GM19455 (cell line): ENCODE data around the gene RPLP2.

ENCODE experiments used
- ATAC-seq: cut with Tn5 transposase; IDR thresholded peaks from one replicate; pipeline ENCODE4 v1.9.1; 2021; ENCODE audit not compliant: unreplicated experiment

RPLP2 gene

DNA sequence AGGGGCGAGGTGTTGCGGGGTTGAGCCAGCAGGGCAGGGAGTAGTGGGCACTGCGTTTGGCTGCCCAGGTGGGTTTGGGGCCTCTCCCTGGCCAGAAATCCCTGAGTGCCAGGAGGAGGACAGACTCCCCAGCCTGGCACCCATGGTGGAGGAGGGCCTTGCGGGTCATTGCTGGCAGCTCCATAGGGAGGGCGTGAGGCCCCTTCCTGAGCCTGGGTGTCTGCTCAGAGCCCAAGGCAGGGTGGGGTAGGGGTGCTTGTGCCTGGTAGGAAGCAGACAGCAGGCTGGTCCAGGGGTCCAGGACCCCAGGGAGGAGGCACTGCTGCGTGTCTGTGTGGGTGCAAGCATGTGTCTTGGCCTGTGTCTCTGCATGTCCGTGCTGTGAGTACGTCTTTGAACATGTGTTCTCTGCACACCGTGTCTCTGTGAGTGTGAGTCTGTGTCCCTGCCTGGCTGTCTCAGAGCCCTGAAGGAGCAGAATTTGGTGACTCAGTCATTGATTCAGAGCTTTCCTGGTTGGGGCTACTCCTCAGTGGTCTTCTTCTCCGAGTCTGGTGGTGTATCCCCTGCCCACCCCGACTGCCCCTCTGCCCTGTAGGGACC lies 36.8 kb downstream of the RPLP2 start:
- ATAC-seq = no peak

DNA sequence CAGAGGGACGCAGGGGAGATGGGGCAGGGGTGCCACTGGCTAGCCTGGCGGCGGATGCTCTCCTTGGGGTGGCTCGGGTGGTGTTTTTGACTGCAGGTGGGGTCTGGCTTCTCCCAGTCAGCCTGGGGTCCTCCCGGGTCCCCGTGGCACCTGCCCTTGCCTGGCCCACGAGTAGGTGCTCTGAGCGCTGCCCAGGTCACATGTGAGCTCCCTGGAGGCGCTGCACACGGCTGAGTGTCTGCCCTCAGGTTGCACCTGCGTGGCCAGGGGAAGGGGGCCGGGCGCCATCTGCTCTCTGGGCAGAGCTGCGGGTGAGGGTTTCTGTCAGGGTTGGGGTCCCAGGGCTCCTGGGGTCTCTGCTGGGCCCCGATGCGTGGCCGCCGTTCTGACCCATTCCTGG lies 38.1 kb downstream of the RPLP2 start:
- ATAC-seq = no peak

DNA sequence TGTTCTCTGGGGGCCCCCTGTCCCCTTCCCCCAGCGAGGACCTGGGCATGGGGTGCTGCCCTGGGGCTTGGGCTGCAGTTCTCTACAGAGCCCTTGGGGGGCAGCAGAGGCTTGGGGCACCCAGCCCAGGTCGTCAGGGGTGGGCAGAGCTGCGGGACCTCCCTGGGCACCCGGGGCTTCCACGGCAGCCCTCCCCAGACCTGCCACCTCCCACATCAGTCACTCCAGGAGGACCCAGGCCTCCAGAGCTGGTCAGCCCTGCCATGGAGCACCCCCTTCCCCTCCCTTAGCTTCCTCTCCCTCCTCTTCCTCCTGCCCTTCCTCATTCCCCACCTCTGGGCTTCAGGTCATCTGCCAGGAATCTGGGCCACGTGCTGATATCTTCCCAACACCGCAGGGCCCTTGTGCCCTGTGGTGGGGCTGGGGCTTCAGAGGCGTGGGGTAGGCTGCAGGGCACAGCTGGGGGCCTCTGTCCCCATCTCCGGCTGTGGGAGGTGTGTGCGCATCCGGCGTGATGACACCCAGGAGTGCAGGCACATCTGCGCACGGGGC lies 38.7 kb downstream of the RPLP2 start:
- no peak for ATAC-seq

DNA sequence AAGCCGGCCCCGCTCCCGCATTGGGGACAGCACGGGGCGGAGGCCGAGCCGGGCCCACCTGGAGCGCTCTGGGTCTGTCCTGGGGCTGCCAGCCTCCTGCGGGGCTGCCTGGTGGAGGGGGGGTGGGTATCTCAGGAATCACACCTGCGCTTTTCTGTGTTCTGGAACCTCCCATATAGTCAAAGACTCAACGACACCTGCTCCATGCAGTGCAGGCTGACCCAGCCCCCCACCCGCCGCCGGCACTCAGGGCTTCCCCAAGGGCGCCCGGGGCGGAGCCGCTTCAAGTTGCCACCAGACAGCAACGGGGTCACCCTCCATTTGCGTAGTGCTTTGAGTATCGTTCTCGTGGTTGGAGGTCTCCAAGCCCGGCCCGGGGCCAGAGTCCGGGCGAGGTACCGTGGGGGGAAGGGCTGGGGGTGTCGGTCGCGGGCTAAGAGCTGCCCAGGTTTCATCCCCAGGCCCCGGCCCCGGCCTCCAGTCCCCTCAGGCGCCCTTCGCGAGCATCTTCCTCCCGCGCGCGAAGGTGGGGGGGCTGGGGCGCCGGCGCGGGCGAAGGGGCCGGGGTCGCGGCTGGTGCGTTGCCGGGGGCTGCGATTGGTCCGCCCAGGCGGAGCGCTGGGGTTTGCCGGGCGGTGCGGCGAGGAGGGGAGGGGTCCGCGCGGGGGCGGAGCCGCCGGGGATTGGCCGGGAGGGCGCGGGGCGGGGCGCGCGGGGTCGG lies 39.5 kb downstream of the RPLP2 start:
- no peak for ATAC-seq

DNA sequence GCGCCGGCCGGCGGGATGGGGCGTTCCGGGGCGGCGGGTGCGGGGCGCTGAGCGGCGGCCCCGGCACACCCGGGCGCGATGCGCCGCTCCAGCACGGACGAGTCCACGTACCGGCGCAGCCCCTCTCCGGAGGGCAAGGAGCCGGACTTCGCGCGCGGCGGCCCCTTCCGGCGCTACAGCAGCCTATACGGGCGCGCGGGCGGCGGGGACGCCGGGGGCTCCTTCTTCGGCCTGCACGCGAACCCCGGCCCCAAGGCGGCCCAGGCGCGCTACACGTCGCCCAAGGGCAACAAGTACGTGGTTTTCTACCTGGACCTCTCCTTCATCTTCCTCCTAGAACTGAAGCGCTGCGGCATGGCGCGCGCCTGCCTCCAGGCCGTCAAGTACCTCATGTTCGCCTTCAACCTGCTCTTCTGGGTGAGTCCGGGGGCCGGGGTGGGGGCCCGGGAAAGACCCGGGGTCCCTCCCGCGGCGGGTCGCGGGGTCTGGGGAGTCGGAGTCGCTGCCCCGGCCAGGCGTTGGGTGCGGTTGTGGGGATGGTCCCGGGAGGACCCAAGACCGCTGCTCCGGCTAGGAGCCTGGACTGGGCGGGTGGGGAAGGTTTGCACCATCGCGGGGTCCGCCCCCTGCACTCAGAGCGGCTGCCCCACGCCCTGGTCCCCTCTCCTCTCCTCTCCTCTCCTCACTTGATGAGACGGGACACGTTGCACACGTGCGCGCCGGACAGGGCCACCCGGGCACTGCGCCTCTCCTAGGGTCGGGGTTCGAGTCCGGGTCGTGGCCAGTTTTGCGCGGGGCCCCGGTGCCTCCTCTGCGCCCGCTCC lies 40.4 kb downstream of the RPLP2 start:
- ATAC-seq = no peak

DNA sequence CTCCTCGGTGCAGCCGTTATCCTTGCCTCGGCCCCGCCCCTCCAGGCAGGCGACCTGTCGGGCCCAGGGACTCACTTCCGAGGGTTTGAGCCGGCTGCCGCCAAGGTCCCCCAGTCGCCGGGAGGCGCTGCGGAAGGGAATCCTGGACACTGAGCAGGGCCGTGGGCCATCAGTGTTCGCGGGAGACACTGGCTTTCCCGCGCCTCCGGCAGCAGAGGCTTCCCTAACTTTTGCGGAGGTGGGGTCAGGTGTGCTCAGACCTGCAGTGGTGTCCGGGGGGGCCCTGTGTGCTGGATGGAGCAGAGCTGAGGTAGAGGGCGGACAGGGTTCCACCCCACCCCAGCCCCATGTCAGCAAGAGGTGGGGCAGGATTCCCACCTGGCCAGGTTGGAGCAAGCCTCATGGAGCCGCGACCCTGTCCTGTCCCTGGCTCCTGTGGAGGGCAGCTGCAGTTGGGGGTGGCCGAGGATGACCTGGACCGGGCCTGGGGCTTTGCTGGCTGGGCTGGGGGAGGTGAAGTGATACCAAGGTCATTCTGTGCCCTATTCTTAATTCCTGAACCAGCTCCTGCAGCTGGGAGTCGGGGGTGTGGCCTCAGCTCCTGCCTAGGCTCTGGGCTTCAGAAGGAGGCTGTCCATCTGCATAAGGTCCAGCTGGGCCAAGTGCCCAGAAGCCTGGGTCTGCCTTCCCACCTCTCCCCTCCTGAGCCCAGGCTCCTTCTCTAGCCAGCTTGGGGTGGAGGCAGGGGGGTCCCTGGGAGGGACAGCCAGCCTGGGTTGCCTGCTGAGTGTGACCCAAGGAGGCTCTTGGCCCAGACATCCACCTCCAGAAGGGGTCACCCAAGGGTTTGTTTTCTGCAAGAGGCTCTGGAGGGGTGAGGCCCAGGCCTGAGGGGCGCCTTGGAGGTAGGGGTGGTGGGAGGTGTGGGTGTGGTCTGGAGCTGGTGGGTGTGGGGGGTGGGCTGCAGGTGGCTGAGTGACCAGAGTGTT lies 41.3 kb downstream of the RPLP2 start:
- ATAC-seq = no peak

DNA sequence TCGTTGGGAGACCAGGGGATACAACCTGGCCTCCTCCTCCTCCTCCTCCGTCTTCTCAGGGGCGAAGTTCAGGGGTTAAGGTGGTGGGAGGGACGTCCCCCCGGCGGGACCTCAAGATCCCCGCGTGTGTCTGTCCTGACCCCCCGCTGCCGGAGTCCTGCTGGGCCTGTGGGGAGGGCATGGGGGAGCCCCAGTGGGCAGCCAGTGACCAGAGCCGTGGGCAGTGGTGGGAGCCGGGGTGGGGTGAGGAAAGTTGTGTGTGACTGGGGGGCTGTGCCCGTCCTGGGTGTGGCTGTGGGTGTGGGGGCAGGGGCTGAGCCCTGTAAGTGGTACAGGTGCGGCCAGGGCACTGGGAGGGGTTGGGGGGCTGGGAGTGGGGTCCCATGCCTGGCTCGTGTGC lies 43.0 kb downstream of the RPLP2 start:
- no peak for ATAC-seq

DNA sequence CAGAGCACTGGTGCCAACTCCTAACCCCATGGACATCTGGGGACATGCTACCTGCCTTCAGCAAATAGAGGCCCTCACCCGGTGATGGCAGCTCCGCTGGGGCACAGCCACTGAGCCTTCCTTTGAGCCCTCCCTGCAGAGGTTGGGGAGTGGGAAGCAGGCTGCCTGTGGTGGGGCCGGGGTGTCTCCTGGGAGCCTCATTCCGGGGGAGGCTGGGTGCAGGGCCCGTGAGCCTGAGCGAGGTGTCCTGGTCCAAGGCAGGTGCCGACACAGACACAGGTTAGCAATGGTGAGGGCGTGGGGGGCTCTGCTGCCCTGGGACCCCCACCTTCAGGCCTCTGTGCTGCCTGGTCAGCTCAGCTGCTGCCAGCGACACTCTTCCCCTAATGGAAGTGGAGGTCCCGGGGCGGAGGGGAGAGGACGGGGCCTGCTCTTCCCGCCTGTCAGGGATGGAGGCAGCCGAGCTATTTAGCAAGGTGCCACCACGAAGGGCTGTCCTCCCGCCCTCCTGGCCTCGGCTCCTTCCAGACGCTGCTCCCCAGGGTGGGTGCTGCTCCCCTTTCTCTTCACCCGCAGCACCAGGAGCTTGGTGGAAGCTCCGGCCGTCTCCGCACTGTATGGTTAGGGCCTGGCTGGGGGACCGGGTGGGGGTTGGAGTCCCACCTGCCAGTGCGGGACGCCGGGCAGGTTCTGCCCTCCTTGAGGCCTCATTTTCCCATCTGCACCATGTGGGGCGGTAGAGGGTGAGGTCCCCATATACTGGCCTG lies 44.1 kb downstream of the RPLP2 start:
- no peak for ATAC-seq

DNA sequence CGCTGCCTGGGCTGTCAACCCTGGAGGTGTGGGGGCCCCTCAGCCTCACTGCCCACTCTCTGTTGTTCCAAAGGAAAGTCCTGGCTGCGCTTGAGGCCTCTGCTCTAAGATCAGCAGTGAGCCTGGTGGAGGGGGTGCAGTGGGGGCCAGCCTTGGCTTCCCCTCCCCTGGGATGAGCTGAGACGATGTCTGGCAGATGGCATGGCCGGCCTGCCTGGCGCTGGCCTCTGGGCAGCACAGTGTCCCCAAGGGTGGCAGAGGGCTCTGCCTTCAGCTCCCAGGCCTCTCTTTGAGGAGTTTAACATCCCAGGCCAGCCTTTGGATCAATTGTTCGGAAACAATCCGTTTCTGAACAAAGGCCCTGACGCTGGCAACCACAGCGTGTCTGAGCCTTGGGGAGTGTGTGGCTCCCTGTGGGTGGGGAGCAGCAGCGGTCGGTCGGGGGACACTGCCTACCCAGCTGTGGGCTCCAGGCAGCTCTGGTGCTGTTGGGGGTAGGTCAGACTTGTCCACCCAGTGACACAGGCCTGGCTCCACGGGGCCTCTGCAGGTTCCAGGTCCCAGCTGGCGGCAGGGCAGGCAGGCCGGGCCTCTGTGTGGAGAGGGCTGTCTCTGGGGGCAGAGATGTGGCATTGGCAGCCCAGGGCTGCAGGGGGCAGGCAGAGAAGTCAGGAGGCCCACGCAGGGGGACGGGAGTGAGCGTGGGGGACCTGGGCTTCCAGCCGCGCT lies 45.0 kb downstream of the RPLP2 start:
- no peak for ATAC-seq

DNA sequence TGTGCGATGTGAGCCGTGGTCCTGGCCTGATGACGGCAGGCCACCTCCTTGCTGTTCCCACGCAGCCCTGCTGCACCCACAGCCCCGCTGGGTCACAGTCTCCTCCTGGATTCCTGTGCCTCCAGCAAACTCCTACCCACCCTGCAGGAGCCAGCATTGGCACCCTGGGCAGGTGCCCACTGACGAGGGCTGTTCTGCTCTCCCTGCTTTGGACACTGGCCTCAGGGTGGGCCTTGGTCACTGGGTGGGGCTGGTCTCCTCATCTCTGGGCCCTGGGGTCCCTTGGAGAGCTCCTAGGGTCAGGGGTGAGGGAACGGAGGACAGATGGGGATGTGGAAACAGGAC lies 45.5 kb downstream of the RPLP2 start:
- ATAC-seq = no peak

DNA sequence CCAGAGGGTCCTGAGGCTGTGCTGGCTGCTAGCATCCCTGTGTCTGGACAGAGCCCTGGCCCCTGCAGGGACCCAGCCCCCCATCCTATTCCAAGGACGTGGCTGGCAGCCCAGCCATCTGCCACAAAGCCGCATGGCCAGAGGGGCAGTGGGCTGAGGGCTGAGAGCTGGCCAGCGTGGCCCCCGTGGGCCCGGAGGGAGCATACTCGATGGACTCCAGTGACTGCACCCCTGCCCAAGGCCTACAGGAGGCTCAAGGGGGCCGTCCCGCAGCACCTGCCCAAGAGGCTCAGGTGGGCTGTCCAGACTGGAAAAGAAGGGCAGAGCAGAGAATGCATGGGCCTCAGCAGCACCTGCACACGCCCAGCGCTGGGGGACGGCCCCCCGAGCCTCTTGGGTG lies 46.0 kb downstream of the RPLP2 start:
- no peak for ATAC-seq

DNA sequence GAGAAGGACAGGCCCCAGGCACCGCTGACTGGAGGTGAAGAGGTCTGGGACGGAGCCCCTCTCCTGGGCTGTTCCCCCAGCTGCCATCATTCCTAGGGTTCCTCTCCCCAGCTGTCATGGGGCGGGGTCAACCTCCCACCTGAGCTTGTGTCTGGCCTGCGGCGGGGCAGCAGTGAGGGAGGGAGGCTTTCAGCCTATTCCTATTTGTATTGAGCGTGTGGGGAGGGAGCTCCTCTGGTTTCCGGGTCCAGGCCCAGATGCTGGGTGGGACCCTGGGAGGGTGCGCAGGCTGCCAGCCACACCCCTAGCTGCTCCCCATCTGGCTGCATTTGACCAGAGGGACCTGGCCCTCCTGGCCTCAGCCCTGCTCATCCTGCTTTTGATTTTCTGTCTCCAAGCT lies 46.6 kb downstream of the RPLP2 start:
- no peak for ATAC-seq

DNA sequence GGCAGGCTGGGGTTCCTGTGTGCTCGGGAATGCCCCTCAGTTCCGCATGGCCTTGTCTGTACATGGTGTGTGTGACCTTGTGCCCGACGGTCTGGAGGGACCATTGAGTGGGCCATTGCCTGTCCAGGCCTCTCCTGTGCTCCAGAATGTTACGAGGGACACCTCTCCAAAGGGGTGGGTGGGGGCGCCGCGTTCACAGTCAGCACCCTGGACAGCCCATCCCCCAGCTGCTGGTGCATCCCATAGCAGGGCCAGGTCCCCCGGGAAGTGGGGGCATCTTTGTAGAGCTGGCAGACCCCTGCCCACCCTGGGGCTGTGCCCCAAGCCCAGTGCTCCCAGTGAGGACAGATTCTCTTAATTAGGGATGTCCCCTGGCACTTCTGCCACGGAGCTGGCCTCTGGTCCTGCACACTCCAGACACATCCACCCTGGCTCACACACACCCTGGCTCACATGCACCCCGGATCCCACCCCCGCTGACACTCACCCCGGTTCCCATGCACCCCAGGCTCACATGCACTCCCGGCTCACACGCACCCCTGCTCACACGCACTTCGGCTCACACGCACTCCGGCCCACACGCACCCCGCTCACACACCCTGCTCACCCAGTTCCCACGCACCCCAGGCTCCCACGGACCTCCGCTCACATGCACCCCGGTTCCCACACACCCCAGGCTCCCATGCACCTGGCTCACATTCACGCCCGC lies 48.4 kb downstream of the RPLP2 start:
- ATAC-seq = no peak

DNA sequence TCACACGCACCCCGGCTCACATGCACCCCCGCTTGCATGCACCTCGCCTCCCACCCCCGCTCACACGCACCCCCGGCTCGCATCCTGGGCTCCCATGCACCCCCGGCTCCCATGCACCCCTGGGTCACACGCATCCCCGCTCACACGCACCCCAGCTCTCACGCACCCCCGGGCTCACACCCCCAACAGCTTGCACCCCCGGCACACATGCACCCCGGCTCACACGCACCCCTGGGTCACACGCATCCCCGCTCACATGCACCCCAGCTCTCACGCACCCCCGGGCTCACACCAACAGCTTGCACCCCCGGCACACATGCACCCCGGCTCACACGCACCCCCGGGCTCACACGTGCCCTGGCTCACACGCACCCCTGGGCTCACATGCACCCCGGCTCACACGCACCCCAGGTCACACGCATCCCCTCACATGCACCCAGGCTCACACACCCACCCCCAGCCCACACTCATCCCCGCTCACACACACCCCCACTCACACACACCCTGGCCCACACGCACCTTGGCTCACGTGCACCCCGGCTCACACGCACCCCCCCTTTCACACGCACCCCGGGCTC lies 49.1 kb downstream of the RPLP2 start:
- no peak for ATAC-seq

DNA sequence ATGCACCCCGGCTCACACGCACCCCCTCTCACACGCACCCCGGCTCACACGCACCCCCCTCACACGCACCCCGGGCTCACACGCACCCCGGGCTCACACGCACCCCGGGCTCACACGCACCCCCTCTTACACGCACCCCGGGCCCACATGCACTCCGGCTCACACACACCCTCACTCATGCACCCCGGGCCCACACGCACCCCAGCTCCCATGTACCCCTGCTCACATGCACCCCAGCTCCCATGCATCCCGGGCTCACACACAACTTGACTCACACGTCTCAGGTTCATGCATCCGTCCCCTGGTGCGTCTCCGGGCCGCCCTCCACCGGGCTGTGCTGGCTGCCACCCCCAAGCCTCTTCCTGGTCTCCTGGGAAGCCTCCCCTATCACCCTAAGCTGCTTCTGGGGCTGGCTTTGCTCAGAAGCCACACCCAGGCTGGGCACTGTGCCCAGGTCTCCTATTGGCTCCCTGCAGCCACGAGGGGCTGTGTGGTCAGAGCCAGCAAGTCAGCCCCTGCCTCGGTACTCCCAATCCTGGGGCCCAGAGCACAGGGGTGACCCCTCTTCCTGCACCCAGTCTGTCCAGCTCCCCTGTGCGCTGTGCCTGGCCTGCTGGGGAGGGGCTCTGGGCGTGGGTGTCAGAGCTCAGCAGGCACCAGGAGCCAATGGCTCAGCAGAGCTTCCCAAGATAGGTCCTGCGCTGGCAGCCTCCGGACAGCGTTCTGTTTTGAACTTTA lies 49.8 kb downstream of the RPLP2 start:
- no peak for ATAC-seq

DNA sequence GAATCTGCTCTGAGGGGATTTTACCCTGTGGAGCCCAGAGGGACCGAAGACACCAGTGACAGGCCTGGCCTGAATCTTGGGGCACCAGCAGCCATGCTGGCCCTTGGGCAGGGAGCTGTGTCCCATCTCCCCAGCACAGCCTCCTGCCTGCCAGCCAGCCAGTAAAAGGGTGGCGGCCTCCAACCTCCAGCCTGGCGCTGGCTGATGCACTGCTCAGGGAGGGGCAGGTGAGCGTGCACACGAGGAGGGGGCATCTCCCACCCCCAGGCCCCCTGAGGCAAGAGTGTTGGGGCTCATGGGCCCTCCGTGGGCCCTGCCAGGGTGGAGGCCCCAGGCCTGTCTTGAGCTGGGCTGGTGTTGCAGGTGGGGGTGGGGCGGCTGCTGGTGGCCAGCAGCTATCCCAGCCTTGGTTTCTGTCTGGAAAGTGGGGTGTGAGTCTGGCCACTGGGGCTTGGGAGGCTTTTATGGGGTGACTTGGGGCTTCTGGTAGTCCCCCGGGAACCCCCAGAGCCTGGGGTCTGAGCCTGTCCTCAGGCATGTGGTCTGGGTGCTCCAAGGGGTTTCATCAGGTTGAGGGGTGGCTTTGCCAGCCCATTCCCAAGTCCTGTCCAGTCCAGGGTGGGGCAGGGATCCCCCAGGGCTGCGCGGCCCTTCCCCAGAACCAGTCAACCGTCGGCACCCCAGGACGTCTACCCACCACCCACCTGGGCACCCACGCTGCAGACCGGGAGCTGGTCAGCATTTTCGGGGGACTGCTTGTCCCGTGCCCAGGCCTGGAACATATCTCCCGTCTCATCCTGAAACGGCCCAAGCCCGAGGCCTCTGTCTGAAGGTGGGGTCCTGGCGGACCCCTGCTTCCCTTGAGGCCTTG lies 50.7 kb downstream of the RPLP2 start:
- ATAC-seq = no peak

DNA sequence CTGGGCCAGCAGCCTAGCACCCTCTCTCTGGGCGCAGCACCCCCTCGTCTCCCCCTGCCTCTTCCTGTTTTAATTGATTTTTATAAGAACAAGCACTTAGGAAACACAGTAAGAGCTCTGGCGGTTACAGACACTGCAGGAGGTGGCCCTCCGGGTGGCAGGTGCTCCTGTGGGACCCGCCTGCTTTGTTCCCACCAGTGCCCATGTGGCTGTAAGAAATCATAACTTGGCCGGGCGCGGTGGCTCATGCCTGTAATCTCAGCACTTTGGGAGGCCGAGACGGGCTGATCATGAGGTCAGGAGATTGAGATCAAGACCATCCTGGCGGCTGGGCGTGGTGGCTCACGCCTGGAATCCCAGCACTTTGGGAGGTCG lies 51.3 kb downstream of the RPLP2 start:
- no peak for ATAC-seq
